ENCODE data around the gene RND2. TPM values are rescaled to one million over a fixed set of nuclear protein-coding genes. Genes with fewer than 3 reads are reported as not detected.
A peak's percentile ranks its signal among the peaks of the same experiment; 100 is the strongest.
"Not testable (repeated sequence)": the region's sequence is repeated elsewhere in the genome, so short reads cannot be mapped to it uniquely, and the experiment has no call there.

RND2 gene
- total RNA-seq: 7.3 TPM

GRCh38 chr17:43024407-43025289 is at the start of gene RND2:
Gene RND2, plus strand, starts transcription at chr17:43025231. Its CDS starts 117 bp downstream, at chr17:43025348.
- H3K4me3 ChIP-seq: peak within 1 kb of the TSS; percentile 50 to 76
- peak; percentile 77 to 95 for DNase-seq (ENCODE audit: low spot score in 2 of 2)
- intact Hi-C loops (cut with DNase I): loop anchor here (1.0 to 10.0 kb wide), 7 partner anchors 26 to 460 kb away; partner anchors contain the start of genes BRCA1, DHX8, RPL27 and TMEM106A
- peak within 1 kb of the TSS; percentile 64 to 76 for H3K27ac ChIP-seq
- H3K36me3 ChIP-seq: no peaks in the 10 kb centered on the region
- peak; percentile 74 to 89 (median 82) for TF ChIP-seq CTCF (IDR thresholded peaks at IDR 0.05)
- H3K4me1 ChIP-seq: peaks cover 0 to 21% of the 10 kb centered on the region in 2 donors
- no peaks in the 10 kb centered on the region for H3K9me3 ChIP-seq
- H3K27me3 ChIP-seq: no peaks in the 10 kb centered on the region

GRCh38 chr17:42975265-42975664 is 49.8 kb upstream of the RND2 start:
- no peak for TF ChIP-seq CTCF (IDR thresholded peaks at IDR 0.05)
- no peak for DNase-seq (ENCODE audit: low spot score in 2 of 2)
- intact Hi-C loops (cut with DNase I): no loop called here

GRCh38 chr17:42975701-42976100 is 49.3 kb upstream of the RND2 start:
- intact Hi-C loops (cut with DNase I); H3K27me3 ChIP-seq; H3K36me3 ChIP-seq; DNase-seq (ENCODE audit: low spot score in 2 of 2); H3K4me1 ChIP-seq; H3K27ac ChIP-seq; H3K9me3 ChIP-seq; H3K4me3 ChIP-seq: not testable (repeated sequence)

More at GRCh38 chr17:42975265-42975664, 49.8 kb upstream of the RND2 start:
- Histone ChIP-seq H3K27me3 (no peaks in the 10 kb centered on the region), H3K4me3 (no peak overlapping the region), H3K36me3 (no peaks in the 10 kb centered on the region), H3K4me1 (peaks cover 0 to 4% of the 10 kb centered on the region in 2 donors), H3K9me3 (no peaks in the 10 kb centered on the region), H3K27ac (no peak overlapping the region)

GRCh38 chr17:42979511-42980273 is 45.3 kb upstream of the RND2 start, which contains the start of gene PTGES3L:
Gene PTGES3L, minus strand, starts transcription at chr17:42980080. Its CDS starts 27 bp downstream, at chr17:42980053.
- no peak for TF ChIP-seq CTCF (IDR thresholded peaks at IDR 0.05)
- intact Hi-C loops (cut with DNase I): loop anchor here (1.0 kb wide), 1 partner anchor 19 kb away; the partner anchor contains the start of gene RPL27
- peak within 1 kb of the TSS; percentile 57 to 63 for H3K27ac ChIP-seq
- H3K9me3 ChIP-seq: no peaks in the 10 kb centered on the region
- no peaks in the 10 kb centered on the region for H3K27me3 ChIP-seq
- peak within 1 kb of the TSS; percentile 96 to 98 for H3K4me3 ChIP-seq
- DNase-seq (ENCODE audit: low spot score in 2 of 2): peak in 1 of 2 donors; percentile 83
- peaks cover 0 to 9% of the 10 kb centered on the region in 2 donors for H3K4me1 ChIP-seq
- no peaks in the 10 kb centered on the region for H3K36me3 ChIP-seq

- TF ChIP-seq CTCF (IDR thresholded peaks at IDR 0.05): no peak
- Histone ChIP-seq H3K36me3 (peaks cover 4 to 5% of the 10 kb centered on the region in 2 donors), H3K27ac (peak within 1 kb of the TSS; percentile 57 to 63), H3K9me3 (no peaks in the 10 kb centered on the region), H3K4me1 (peaks cover 0 to 9% of the 10 kb centered on the region in 2 donors), H3K4me3 (peak within 1 kb of the TSS; percentile 96 to 98), H3K27me3 (no peaks in the 10 kb centered on the region)
- intact Hi-C loops (cut with DNase I): loop anchor here (1.0 kb wide), 1 partner anchor 18 kb away; the partner anchor contains the start of gene RPL27
- DNase-seq (ENCODE audit: low spot score in 2 of 2): peak; percentile 65 to 96
Measured at GRCh38 chr17:42980274-42980765, 44.7 kb upstream of the RND2 start, which contains the start of gene RUNDC1. Gene RUNDC1, plus strand, starts transcription at chr17:42980565. Its CDS starts 12 bp downstream, at chr17:42980577.
